Endothelial cell of umbilical vein (primary cell): ENCODE data around the gene FAXDC2. TPM values are rescaled to one million over a fixed set of nuclear protein-coding genes. Genes with fewer than 3 reads are reported as not detected.

ENCODE experiments used
- BruUV-seq: library from RNA; stranded (reverse); fragments of 400-500 nt; replicated peaks from 2 replicates; lab custom pipeline; 2021; lab: Mats Ljungman, UMichigan
- CTCF ChIA-PET: fragments of 300-600, 350-600 bp; sonication (Branson Sonifier 250); formaldehyde crosslinking; loops from one replicate; lab custom pipeline; 2021; ENCODE audit warnings: antibody characterized with exemption, inconsistent platforms; lab: Charles Lee
- POLR2A ChIA-PET: fragments of 300-600, 350-600 bp; sonication (Branson Sonifier 250); formaldehyde crosslinking; loops from one replicate; lab custom pipeline; 2021; ENCODE audit warnings: antibody characterized with exemption, inconsistent platforms; lab: Charles Lee
- DNase-seq: peaks from one replicate; pipeline ENCODE4 v3.0.0-alpha.2; 2011; ENCODE audit warnings: low read depth, low spot score
- FAIRE-seq: peaks from 2 replicates; lab custom pipeline; 2011; peaks lifted over from hg19 to GRCh38; lab: Jason Lieb, UNC
- H2AFZ ChIP-seq: 2 replicates; pipeline ENCODE4 v1.6.0; 2012; ENCODE audit warnings: low read depth, low read length, control low read depth, inconsistent platforms
- H3K27ac ChIP-seq: 2 replicates; pipeline ENCODE4 v1.5.1; 2011; ENCODE audit warnings: low read depth, mild to moderate bottlenecking, control low read depth, low read length, moderate library complexity; ENCODE audit not compliant: insufficient read depth
- H3K27me3 ChIP-seq, 2 experiments: 2 replicates each; pipeline versions ENCODE4 v1.6.0 to v1.6.1; 2011; ENCODE audit warnings: low read length in 2 of 2, mixed read lengths in 1 of 2; ENCODE audit not compliant: control insufficient read depth in 2 of 2, insufficient read depth in 2 of 2
- H3K36me3 ChIP-seq, 2 experiments: 2 replicates in 1 of 2; 3 replicates in 1 of 2; pipeline ENCODE4 v1.5.1; 2011; ENCODE audit warnings: low read length in 2 of 2, mild to moderate bottlenecking in 1 of 2, moderate library complexity in 1 of 2; ENCODE audit not compliant: control insufficient read depth in 2 of 2, insufficient read depth in 2 of 2; ENCODE audit errors: extremely low read depth in 1 of 2
- H3K4me1 ChIP-seq: 3 replicates; pipeline ENCODE4 v1.5.1; 2011; ENCODE audit warnings: mild to moderate bottlenecking, low read length; ENCODE audit not compliant: control insufficient read depth, insufficient read depth; ENCODE audit errors: extremely low read depth
- H3K4me2 ChIP-seq: 2 replicates; pipeline ENCODE4 v1.6.1; 2011; ENCODE audit warnings: low read length, control low read depth, mixed read lengths; ENCODE audit not compliant: insufficient read depth
- H3K4me3 ChIP-seq, 3 experiments: fragments of 200-600 bp in 1 of 3; sonication (generic), shearing (Covaris generic) in 1 of 3; replicated peaks in 1 of 3; 2 replicates each; pipeline ENCODE4 v1.5.1; 2011 to 2016; ENCODE audit warnings: control low read depth in 3 of 3, low read length in 3 of 3, mild to moderate bottlenecking in 2 of 3, inconsistent platforms in 1 of 3, low read depth in 1 of 3, moderate library complexity in 1 of 3; ENCODE audit not compliant: insufficient read depth in 1 of 3
- H3K79me2 ChIP-seq: 2 replicates; pipeline ENCODE4 v1.6.0; 2012; ENCODE audit warnings: low read length, inconsistent platforms; ENCODE audit not compliant: control insufficient read depth, insufficient read depth
- H3K9ac ChIP-seq: replicated peaks from 2 replicates; pipeline ENCODE3; 2011; ENCODE audit warnings: low read length, control low read depth; ENCODE audit not compliant: insufficient read depth; ENCODE audit errors: extremely low read depth
- H3K9me1 ChIP-seq: replicated peaks from 3 replicates; pipeline ENCODE4 v1.6.0; 2011; ENCODE audit warnings: mild to moderate bottlenecking, low read length; ENCODE audit not compliant: control insufficient read depth, insufficient read depth; ENCODE audit errors: extremely low read depth
- H3K9me3 ChIP-seq: replicated peaks from 2 replicates; pipeline ENCODE4 v1.5.1; 2012; ENCODE audit warnings: low read length, inconsistent platforms; ENCODE audit not compliant: control insufficient read depth, insufficient read depth
- H4K20me1 ChIP-seq: replicated peaks from 2 replicates; pipeline ENCODE3; 2011; ENCODE audit warnings: mild to moderate bottlenecking, low read length; ENCODE audit not compliant: control insufficient read depth, insufficient read depth; ENCODE audit errors: extremely low read depth
- FOS ChIP-seq: IDR thresholded peaks from 2 replicates; pipeline ENCODE4 v1.6.1; 2011; ENCODE audit warnings: mild to moderate bottlenecking, low read length, moderate library complexity, borderline replicate concordance; ENCODE audit not compliant: insufficient read depth
- GATA2 ChIP-seq: IDR thresholded peaks from 2 replicates; pipeline ENCODE4 v1.7.0; 2011; ENCODE audit warnings: low read depth, mild to moderate bottlenecking, moderate library complexity, mixed read lengths, low read length; ENCODE audit not compliant: insufficient read length, insufficient read depth
- MYC ChIP-seq: IDR thresholded peaks from one replicate; pipeline ENCODE4 v1.6.1; 2011; ENCODE audit warnings: mild to moderate bottlenecking, low read depth, low read length
- POLR2A ChIP-seq: IDR thresholded peaks from 2 replicates; pipeline ENCODE4 v1.6.1; 2012; ENCODE audit warnings: low read depth, mild to moderate bottlenecking, control low read depth, low read length
- POLR2AphosphoS5 ChIP-seq: IDR thresholded peaks from 2 replicates; pipeline ENCODE4 v1.6.1; 2012; ENCODE audit warnings: low read depth, mild to moderate bottlenecking, control low read depth, low read length, moderate library complexity; ENCODE audit not compliant: insufficient read depth
- dilution Hi-C: fragments of 300-500 bp; cut with MboI; formaldehyde crosslinking; loops from one replicate; pipeline ENCODE4 v1.15.0; 2019; ENCODE audit warnings: low sequenced_read_pairs; ENCODE audit not compliant: extremely low pct_ligation_motif_present
- intact Hi-C: fragments of 100-400 bp; cut with micrococcal nuclease; formaldehyde crosslinking; loops from one replicate; pipeline ENCODE4 v1.10.0; 2022
- polyA plus RNA-seq, 4 experiments: library from polyadenylated mRNA; depleted of rRNA in 3 of 4; stranded (reverse) in 3 of 4; unstranded in 1 of 4; fragments of >200 nt; gene quantifications; 2 replicates each; pipeline versions ENCODE4 v1.2.1 to v1.2.3, GENCODE V29; 2011 to 2012; ENCODE audit warnings: missing spikeins in 1 of 4
- total RNA-seq: library from RNA; stranded (reverse); gene quantifications from 2 replicates; pipeline ENCODE4 v1.2.3, GENCODE V29; 2021
- TF ChIP-seq, protein P1 (sequence below): IDR thresholded peaks from 2 replicates; pipeline ENCODE4 v1.6.1; 2011; ENCODE audit not compliant: insufficient read depth, insufficient read length
- TF ChIP-seq, protein P2 (sequence below), 2 donors: IDR thresholded peaks; 1 replicate in 1 of 2; 2 replicates in 1 of 2; pipeline ENCODE4 v1.5.1; 2011; ENCODE audit warnings: low read length in 2 of 2, mild to moderate bottlenecking in 2 of 2, moderate library complexity in 2 of 2, control low read depth in 1 of 2, inconsistent platforms in 1 of 2, low read depth in 1 of 2; ENCODE audit not compliant: insufficient read depth in 1 of 2; ENCODE audit errors: extremely low read depth in 1 of 2

FAXDC2 gene
- total and polyA plus RNA-seq, 2 donors (not counting 3 experiments of a cell fraction or from before 2014, with no cell fraction given), result 8.3 to 12.0 TPM

DNA sequence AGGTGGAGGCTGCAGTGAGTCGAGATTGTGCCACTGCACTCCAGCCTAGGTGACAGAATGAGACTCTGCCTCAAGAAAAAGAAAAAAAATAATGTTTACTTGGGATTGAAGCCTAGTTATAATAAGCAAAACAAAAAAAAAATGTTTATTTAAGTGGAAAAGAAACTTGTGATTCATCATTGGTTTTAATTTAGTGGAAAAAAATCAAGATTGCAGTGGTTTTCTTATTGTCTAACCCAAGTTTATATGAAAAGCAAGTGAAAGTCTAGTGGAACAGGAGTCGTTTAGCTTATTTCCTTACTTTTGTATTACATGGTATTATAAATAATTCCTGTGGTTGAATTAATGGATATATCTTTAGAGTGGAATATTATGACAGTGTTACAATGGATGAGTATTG lies 16.4 kb upstream of the FAXDC2 start:
- no peak overlapping the region for H3K27ac ChIP-seq
- H2AFZ ChIP-seq, result no peak overlapping the region
- intact Hi-C loops (no loop called here), dilution Hi-C loops (no loop called here)
- TF ChIP-seq FOS (no peak), POLR2A (no peak), GATA2 (no peak), MYC (no peak), POLR2AphosphoS5 (no peak)
- TF ChIP-seq, protein P1, sequence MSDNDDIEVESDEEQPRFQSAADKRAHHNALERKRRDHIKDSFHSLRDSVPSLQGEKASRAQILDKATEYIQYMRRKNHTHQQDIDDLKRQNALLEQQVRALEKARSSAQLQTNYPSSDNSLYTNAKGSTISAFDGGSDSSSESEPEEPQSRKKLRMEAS, result no peak
- TF ChIP-seq, protein P2, sequence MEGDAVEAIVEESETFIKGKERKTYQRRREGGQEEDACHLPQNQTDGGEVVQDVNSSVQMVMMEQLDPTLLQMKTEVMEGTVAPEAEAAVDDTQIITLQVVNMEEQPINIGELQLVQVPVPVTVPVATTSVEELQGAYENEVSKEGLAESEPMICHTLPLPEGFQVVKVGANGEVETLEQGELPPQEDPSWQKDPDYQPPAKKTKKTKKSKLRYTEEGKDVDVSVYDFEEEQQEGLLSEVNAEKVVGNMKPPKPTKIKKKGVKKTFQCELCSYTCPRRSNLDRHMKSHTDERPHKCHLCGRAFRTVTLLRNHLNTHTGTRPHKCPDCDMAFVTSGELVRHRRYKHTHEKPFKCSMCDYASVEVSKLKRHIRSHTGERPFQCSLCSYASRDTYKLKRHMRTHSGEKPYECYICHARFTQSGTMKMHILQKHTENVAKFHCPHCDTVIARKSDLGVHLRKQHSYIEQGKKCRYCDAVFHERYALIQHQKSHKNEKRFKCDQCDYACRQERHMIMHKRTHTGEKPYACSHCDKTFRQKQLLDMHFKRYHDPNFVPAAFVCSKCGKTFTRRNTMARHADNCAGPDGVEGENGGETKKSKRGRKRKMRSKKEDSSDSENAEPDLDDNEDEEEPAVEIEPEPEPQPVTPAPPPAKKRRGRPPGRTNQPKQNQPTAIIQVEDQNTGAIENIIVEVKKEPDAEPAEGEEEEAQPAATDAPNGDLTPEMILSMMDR (IDR thresholded peaks at IDR 0.05; ENCODE audit: extremely low read depth in 1 of 2, insufficient read depth in 1 of 2, low read depth in 1 of 2, low read length in 2 of 2), result no peak
- peaks cover 21% of the 10 kb centered on the region in 2 experiments for H3K36me3 ChIP-seq
- no peaks in the 10 kb centered on the region for H3K9me1 ChIP-seq
- ChIA-PET POLR2A (no interaction called here), CTCF (interaction anchor here (1.2 kb wide), 1 partner anchor 10 kb away, joined by 3 read pairs; no protein-coding TSS in a partner anchor)
- H3K4me2 ChIP-seq, result no peak overlapping the region
- BruUV-seq, result no TSS peak
- DNase-seq, result no peak
- H4K20me1 ChIP-seq, result peaks cover 3% of the 10 kb centered on the region
- no peaks in the 10 kb centered on the region for H3K9me3 ChIP-seq
- H3K79me2 ChIP-seq, result peaks cover 37% of the 10 kb centered on the region
- no peaks in the 10 kb centered on the region for H3K27me3 ChIP-seq
- peaks cover under 1% of the 10 kb centered on the region for H3K4me1 ChIP-seq
- H3K9ac ChIP-seq, result no peak overlapping the region
- no peak overlapping the region for H3K4me3 ChIP-seq
- no peak for FAIRE-seq
